ENCODE measurements around the gene GADD45B.

- TF ChIP-seq CTCF (IDR thresholded peaks at IDR 0.05; ENCODE audit: low read depth, low read length): no peak
- TF ChIP-seq MYC (IDR thresholded peaks at IDR 0.05; ENCODE audit: low read depth, low read length): peak; percentile 25; the same call in 1 of the 2 replicates
- TF ChIP-seq, protein P1, sequence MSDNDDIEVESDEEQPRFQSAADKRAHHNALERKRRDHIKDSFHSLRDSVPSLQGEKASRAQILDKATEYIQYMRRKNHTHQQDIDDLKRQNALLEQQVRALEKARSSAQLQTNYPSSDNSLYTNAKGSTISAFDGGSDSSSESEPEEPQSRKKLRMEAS (IDR thresholded peaks at IDR 0.05; ENCODE audit: low read depth, low read length): peak; percentile 22; the same call in 1 of the 2 replicates
Measured at GRCh38 chr19:2478278-2478755, 2.4 kb downstream of the GADD45B start.
